Right atrium auricular region (tissue), 2 donors: Measurements from ENCODE around the gene NRXN3. TPM values are rescaled to one million over a fixed set of nuclear protein-coding genes. Genes with fewer than 3 reads are reported as not detected.

ENCODE experiments used
- DNase-seq: peaks from one replicate; pipeline ENCODE4 v3.0.0-alpha.2; 2019; ENCODE audit warnings: low spot score
- H3K27ac ChIP-seq, 2 donors: fragments of 200-600 bp; sonication (generic); 1 replicate in 1 of 2; 2 replicates in 1 of 2; pipeline ENCODE4 v1.5.1; 2016 to 2019
- H3K27me3 ChIP-seq, 2 donors: fragments of 200-600 bp; sonication (generic); one replicate each; pipeline versions ENCODE4 v1.5.1 to v1.6.0; 2017 to 2019
- H3K36me3 ChIP-seq: fragments of 200-600 bp; sonication (generic); one replicate; pipeline ENCODE4 v1.5.1; 2016
- H3K4me1 ChIP-seq, 2 donors: fragments of 200-600 bp; sonication (generic); one replicate each; pipeline versions ENCODE4 v1.5.1 to v1.6.0; 2017 to 2019
- H3K4me3 ChIP-seq, 2 donors: fragments of 200-600 bp; sonication (generic); 1 replicate in 1 of 2; 2 replicates in 1 of 2; pipeline ENCODE4 v1.5.1; 2017 to 2019; ENCODE audit warnings: mild to moderate bottlenecking in 1 of 2, moderate library complexity in 1 of 2
- H3K9me3 ChIP-seq, 2 donors: fragments of 200-600 bp; sonication (generic); one replicate each; pipeline ENCODE4 v1.5.1; 2019
- total RNA-seq, 2 donors: library from RNA; depleted of rRNA; stranded (reverse); fragments of >200 nt; gene quantifications; one replicate each; pipeline ENCODE4 v1.1.0, GENCODE V29; 2016
- TF ChIP-seq, protein P1 (sequence below), 2 donors: fragments of 200-600 bp; sonication (generic); IDR thresholded peaks; one replicate each; pipeline ENCODE4 v1.5.1; 2019; ENCODE audit warnings: antibody characterized with exemption in 2 of 2

Gene NRXN3
- total RNA-seq, 2 donors from 2014 or later, result 2.0 to 2.3 TPM

DNA sequence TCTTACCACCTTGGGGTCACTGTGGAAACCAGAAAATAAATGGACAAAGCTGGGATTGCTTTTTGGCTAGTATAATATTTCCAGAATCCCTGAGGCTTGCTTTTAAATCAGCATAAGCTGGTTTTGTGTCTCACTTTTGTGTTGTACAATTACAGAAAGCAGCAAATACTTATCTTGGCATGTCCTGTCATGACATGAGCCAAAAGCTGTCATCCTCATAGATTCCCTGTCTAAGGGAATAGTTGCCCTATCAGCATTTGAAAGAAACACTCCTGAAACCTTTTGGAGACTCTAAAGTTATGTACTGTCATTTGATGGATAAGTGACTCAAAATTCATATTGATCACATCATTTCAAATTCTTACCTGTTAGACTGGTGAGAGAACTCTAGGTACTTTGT is 987.2 kb downstream of the NRXN3 start:
- Histone ChIP-seq H3K9me3 (no peaks in the 10 kb centered on the region), H3K36me3 (no peaks in the 10 kb centered on the region), H3K4me1 (no peaks in the 10 kb centered on the region), H3K27me3 (no peaks in the 10 kb centered on the region), H3K4me3 (no peak overlapping the region), H3K27ac (no peak overlapping the region)
- no peak for DNase-seq
- TF ChIP-seq, protein P1, sequence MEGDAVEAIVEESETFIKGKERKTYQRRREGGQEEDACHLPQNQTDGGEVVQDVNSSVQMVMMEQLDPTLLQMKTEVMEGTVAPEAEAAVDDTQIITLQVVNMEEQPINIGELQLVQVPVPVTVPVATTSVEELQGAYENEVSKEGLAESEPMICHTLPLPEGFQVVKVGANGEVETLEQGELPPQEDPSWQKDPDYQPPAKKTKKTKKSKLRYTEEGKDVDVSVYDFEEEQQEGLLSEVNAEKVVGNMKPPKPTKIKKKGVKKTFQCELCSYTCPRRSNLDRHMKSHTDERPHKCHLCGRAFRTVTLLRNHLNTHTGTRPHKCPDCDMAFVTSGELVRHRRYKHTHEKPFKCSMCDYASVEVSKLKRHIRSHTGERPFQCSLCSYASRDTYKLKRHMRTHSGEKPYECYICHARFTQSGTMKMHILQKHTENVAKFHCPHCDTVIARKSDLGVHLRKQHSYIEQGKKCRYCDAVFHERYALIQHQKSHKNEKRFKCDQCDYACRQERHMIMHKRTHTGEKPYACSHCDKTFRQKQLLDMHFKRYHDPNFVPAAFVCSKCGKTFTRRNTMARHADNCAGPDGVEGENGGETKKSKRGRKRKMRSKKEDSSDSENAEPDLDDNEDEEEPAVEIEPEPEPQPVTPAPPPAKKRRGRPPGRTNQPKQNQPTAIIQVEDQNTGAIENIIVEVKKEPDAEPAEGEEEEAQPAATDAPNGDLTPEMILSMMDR (IDR thresholded peaks at IDR 0.05), result no peak

DNA sequence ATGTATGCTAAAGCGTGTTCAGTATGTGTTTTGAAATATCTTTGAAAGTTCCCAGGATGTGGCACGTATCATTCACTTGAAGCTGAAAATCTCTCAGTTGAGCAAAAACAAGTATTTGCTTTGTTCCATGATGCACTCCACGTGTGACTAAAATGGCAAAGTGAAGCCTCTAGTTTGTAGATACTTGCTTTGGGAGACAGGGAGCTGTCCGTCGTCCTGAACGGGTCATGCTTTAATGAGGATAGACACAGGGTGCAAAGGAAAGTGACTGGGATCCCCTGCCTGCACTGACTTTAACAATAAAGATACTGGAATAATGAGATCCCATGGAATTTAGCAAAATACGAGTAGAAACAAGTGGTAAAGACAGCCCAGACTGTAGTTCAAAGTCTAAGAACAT is 991.4 kb downstream of the NRXN3 start:
- no peak for DNase-seq
- no peak overlapping the region for H3K4me3 ChIP-seq
- TF ChIP-seq, protein P1 (IDR thresholded peaks at IDR 0.05), result no peak
- no peaks in the 10 kb centered on the region for H3K36me3 ChIP-seq
- H3K27me3 ChIP-seq, result no peaks in the 10 kb centered on the region
- no peak overlapping the region for H3K27ac ChIP-seq
- H3K4me1 ChIP-seq, result no peaks in the 10 kb centered on the region
- no peaks in the 10 kb centered on the region for H3K9me3 ChIP-seq

DNA sequence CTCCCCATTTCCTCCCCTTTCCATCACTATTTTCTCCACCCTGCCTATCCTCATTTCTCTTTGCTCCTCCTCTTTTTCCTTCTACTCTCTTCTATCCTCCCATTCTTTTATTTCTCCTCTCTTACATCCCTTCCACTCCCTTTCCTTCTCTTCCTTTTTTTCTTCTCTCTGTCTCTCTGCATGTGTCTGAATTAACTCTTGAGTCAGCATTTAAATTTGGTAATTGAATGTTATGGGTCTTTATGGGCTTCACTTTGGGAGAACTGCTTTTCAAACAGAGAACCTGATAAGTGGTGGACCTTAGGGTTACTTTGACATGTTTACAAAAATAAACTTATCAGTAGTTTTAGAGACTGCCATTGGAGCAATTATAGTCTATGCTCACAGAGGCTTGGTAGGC is 992.7 kb downstream of the NRXN3 start:
- no peak for DNase-seq
- Histone ChIP-seq H3K4me1 (no peaks in the 10 kb centered on the region), H3K27me3 (no peaks in the 10 kb centered on the region), H3K4me3 (no peak overlapping the region), H3K36me3 (no peaks in the 10 kb centered on the region), H3K9me3 (no peaks in the 10 kb centered on the region), H3K27ac (no peak overlapping the region)
- TF ChIP-seq, protein P1 (IDR thresholded peaks at IDR 0.05), result no peak

DNA sequence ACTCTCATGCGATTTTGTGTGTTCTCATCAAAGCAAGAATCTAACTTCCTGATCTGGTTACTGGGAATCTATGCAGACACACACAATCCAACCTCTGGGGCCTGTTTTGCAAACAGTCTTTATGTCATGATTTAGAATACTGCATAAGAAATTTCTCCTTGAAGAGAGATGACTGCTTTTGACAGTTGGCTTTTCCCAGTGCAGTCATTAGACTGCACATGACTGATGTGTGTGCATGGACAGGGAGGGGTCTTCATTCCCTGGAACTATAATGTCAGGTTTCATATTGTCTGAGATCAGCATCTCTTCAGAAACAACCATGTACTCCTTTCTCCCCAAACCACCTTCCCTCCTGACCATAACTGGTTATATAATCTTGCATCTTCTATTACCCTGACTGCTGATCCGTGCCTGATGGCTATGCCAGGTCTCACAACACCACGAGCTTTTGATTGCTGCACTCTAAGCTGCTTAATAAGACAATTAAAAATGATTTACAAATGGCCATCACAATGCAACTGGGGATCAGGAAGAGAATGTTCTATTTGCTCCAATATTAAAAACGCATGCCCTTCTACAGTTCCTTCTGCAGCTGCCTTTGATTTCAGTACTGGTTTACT is 995.4 kb downstream of the NRXN3 start:
- no peaks in the 10 kb centered on the region for H3K36me3 ChIP-seq
- H3K27me3 ChIP-seq, result no peaks in the 10 kb centered on the region
- no peak for DNase-seq
- no peaks in the 10 kb centered on the region for H3K9me3 ChIP-seq
- no peaks in the 10 kb centered on the region for H3K4me1 ChIP-seq
- TF ChIP-seq, protein P1 (IDR thresholded peaks at IDR 0.05), result no peak
- H3K4me3 ChIP-seq, result no peak overlapping the region
- no peak overlapping the region for H3K27ac ChIP-seq

DNA sequence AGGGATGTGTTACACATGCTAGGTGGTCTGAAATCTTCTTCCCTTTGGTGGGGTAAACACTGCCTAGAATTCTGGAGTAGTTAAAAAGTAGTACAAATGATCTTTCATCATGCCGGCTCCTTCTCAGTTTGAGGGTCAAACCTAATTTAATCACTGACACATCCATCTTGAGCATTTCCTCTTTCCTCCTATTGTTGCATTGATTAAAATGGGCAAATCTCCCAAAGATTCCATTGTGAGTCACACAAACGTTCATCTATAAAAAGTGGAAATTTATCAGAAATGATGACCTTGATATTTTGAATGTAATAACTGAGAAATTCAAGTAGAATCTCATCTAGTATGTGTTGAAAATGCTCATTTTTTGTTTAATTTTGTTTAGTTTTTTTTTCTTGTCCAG is 996.0 kb downstream of the NRXN3 start:
- Histone ChIP-seq H3K27me3 (no peaks in the 10 kb centered on the region), H3K4me1 (no peaks in the 10 kb centered on the region), H3K4me3 (no peak overlapping the region), H3K36me3 (no peaks in the 10 kb centered on the region), H3K27ac (no peak overlapping the region), H3K9me3 (no peaks in the 10 kb centered on the region)
- TF ChIP-seq, protein P1 (IDR thresholded peaks at IDR 0.05), result no peak
- no peak for DNase-seq

DNA sequence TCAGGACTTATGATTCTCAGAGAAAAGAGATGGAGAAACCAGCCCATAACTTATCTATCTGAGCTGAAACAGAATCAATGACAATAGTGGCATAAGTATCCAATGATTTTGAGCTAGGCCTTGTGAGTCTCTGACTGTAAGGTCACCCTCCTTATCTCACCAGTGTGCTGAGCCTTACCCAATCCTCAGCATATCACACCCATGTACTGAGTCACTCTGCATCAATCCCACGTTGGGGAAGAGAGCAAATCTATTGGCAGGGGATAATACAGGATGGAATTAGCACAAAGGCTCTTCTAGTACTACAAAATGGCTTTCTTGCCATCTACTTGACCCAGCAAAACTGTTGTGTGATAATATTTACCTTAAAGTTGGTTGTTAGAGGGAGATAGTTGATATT is 997.8 kb downstream of the NRXN3 start:
- DNase-seq, result no peak
- Histone ChIP-seq H3K9me3 (no peaks in the 10 kb centered on the region), H3K4me1 (no peaks in the 10 kb centered on the region), H3K27me3 (no peaks in the 10 kb centered on the region), H3K4me3 (no peak overlapping the region), H3K36me3 (no peaks in the 10 kb centered on the region), H3K27ac (no peak overlapping the region)
- TF ChIP-seq, protein P1 (IDR thresholded peaks at IDR 0.05), result no peak
